Choroid plexus epithelial cell (primary cell): ENCODE data around the gene ADAMTS12.

Source experiments
- DNase-seq: peaks from one replicate; pipeline ENCODE4 v3.0.0-alpha.2; 2010; ENCODE audit warnings: low read depth
- H3K4me3 ChIP-seq: 2 replicates; pipeline ENCODE4 v1.5.1; 2011; ENCODE audit warnings: low read depth, mild to moderate bottlenecking, control low read depth, low read length, moderate library complexity
- CTCF ChIP-seq: conservative IDR thresholded peaks from 2 replicates; pipeline ENCODE4 v1.5.1; 2011; ENCODE audit warnings: low read depth, mild to moderate bottlenecking, control low read depth, inconsistent platforms, low read length, moderate library complexity

The ADAMTS12 gene

GRCh38 chr5:33488558-33489355 lies 403.0 kb downstream of the ADAMTS12 start:
- no peak for TF ChIP-seq CTCF
- DNase-seq, result no peak
- no peak overlapping the region for H3K4me3 ChIP-seq

- no peak for DNase-seq
- no peak overlapping the region for H3K4me3 ChIP-seq
- no peak for TF ChIP-seq CTCF
These were observed 404.6 kb downstream of the ADAMTS12 start for GRCh38 chr5:33487236-33487635.

GRCh38 chr5:33482335-33482734 lies 409.5 kb downstream of the ADAMTS12 start:
- no peak for TF ChIP-seq CTCF
- no peak overlapping the region for H3K4me3 ChIP-seq
- no peak for DNase-seq

- no peak overlapping the region for H3K4me3 ChIP-seq
- no peak for DNase-seq
- no peak for TF ChIP-seq CTCF
These were observed 410.9 kb downstream of the ADAMTS12 start for GRCh38 chr5:33480876-33481275.

GRCh38 chr5:33479311-33479710 lies 412.5 kb downstream of the ADAMTS12 start:
- no peak for DNase-seq
- TF ChIP-seq CTCF, result no peak
- H3K4me3 ChIP-seq, result no peak overlapping the region

- no peak for DNase-seq
- no peak for TF ChIP-seq CTCF
- no peak overlapping the region for H3K4me3 ChIP-seq
These were observed 414.0 kb downstream of the ADAMTS12 start for GRCh38 chr5:33477816-33478215.

GRCh38 chr5:33476992-33477391 lies 414.8 kb downstream of the ADAMTS12 start:
- DNase-seq, result peak; percentile 33
- TF ChIP-seq CTCF, result no peak
- no peak overlapping the region for H3K4me3 ChIP-seq
